Stomach (tissue), 9 donors: ENCODE measurements around the gene DOCK2. TPM values are rescaled to one million over a fixed set of nuclear protein-coding genes. Genes with fewer than 3 reads are reported as not detected.

Experiments used
- DNase-seq, 2 donors: peaks; one replicate each; pipeline versions ENCODE4 v3.0.0 to v3.0.0-alpha.2; 2013 to 2019
- H3K27ac ChIP-seq, 5 donors: fragments of 200-600 bp in 4 of 5; sonication (generic) in 4 of 5; one replicate each; pipeline ENCODE4 v1.5.1; 2013 to 2019; ENCODE audit warnings: mild to moderate bottlenecking in 1 of 5, moderate library complexity in 1 of 5
- H3K27me3 ChIP-seq, 3 donors: fragments of 200-600 bp; sonication (generic); one replicate each; pipeline ENCODE4 v1.5.1; 2017 to 2019; ENCODE audit warnings: mixed run types in 1 of 3
- H3K36me3 ChIP-seq, 4 donors: fragments of 200-600 bp; sonication (generic); 1 replicate in 3 of 4; 2 replicates in 1 of 4; pipeline ENCODE4 v1.5.1; 2016 to 2019
- H3K4me1 ChIP-seq, 4 donors: fragments of 200-600 bp; sonication (generic); one replicate each; pipeline ENCODE4 v1.5.1; 2016 to 2019
- H3K4me3 ChIP-seq, 4 donors: fragments of 200-600 bp; sonication (generic) in 3 of 4; one replicate each; pipeline ENCODE4 v1.5.1; 2016 to 2019; ENCODE audit warnings: mild to moderate bottlenecking in 1 of 4
- H3K9me3 ChIP-seq, 4 donors: fragments of 200-600 bp; sonication (generic); one replicate each; pipeline ENCODE4 v1.5.1; 2016 to 2019
- EP300 ChIP-seq: sonication (generic); formaldehyde crosslinking; IDR thresholded peaks from one replicate; pipeline ENCODE4 v1.6.1; 2017; ENCODE audit warnings: antibody characterized with exemption
- POLR2A ChIP-seq, 4 donors: fragments of 450-650 bp; IDR thresholded peaks; one replicate each; pipeline ENCODE4 v1.6.1; 2016; ENCODE audit warnings: antibody characterized with exemption in 4 of 4, control low read depth in 2 of 4, mild to moderate bottlenecking in 1 of 4, moderate library complexity in 1 of 4
- POLR2AphosphoS5 ChIP-seq, 3 donors: sonication (generic); formaldehyde crosslinking; IDR thresholded peaks; one replicate each; pipeline ENCODE4 v1.6.1; 2016; ENCODE audit warnings: antibody characterized with exemption in 3 of 3
- WGBS, 5 donors: extraction: QIAGEN DNeasy Blood & Tissue Kit in 3 of 5; methylation state at CpG; one replicate each; pipeline versions ENCODE4 v1.1.5 to v1.1.7; 2013 to 2018; 5-methylcytosine and 5-hydroxymethylcytosine counted together
- intact Hi-C: fragments of 100-400 bp; cut with DNase I; formaldehyde crosslinking; loops from one replicate; pipeline ENCODE4 v1.15.1; 2023; ENCODE audit warnings: low total_unique reads
- polyA plus RNA-seq, 3 donors: library from polyadenylated mRNA; stranded (reverse); fragments of 200-250 nt; gene quantifications; one replicate each; pipeline ENCODE4 v1.2.3, GENCODE V29; 2013
- total RNA-seq, 5 donors: library from RNA; depleted of rRNA; stranded (reverse); fragments of >200 nt; gene quantifications; one replicate each; pipeline versions ENCODE4 v1.1.0 to v1.2.3, GENCODE V29; 2014 to 2016
- TF ChIP-seq, protein P1 (sequence below), 7 experiments: fragments of 450-650 bp in 4 of 7; fragments of 200-600 bp in 3 of 7; sonication (generic) in 3 of 7; IDR thresholded peaks; one replicate each; pipeline ENCODE4 v1.5.1; 2016 to 2019; ENCODE audit warnings: antibody characterized with exemption in 7 of 7, control low read depth in 2 of 7, mild to moderate bottlenecking in 1 of 7
- donor health status: healthy with polysubstance abuse.
- donor health status: Bipolar disorder and iron deficiency.
- donor health status: healthy.

DOCK2 gene
- total and polyA plus RNA-seq, 8 donors = 2.1 to 50.2 (median 8.5) TPM

DNA sequence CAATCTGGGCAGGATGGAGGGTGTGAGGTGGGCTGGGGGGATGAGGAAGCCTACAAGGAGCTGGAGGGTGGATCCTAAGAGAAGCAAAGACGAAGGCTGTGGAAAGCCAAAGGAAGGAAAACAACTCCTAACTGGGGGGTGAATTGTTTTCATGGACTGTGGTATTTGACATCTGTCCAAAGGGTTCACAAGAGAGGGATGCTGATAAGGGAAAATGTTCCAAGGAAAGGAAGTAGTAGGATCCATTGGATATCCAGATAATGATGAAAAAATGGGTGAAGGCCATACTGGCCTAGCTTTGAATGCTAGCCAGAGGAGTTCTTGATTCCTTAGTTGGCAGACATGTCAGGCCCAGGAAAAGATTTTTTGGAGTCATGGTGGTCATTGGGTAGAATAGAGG is 416.8 kb downstream of the DOCK2 start:
- WGBS, 5 donors = 73 to 81% (median 76%) methylated on average over 1 of the region's 1 CpG

DNA sequence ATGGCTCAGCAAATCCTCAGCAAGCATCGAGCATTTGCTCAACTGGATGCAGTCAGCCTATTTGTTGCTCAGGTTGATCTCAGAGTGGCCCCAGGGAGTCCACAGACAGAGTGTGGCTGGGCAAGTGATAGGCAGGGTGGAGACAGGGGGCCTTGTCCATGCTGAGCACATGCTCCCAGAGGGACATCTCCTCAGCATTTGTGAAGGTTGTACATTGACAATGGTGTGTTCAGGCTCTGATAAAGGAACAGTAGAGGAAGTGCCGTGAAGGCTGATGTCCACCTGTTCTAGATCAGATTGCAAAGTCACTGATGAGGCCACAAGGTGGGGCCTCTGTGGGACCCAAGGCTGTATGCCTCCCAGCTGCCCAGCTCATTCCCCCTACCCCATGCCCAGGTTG is 418.5 kb downstream of the DOCK2 start:
- WGBS, 5 donors = 76 to 92% (median 83%) methylated on average over 2 of the region's 2 CpGs

More for the DNA sequence above, 416.8 kb downstream of the DOCK2 start:
- H3K9me3 ChIP-seq = peaks cover 0 to 6% (median 2%) of the 10 kb centered on the region in 4 donors
- no peak for DNase-seq
- H3K27me3 ChIP-seq = no peaks in the 10 kb centered on the region
- H3K27ac ChIP-seq = no peak overlapping the region
- H3K36me3 ChIP-seq = peaks cover 0 to 47% (median 9%) of the 10 kb centered on the region in 4 donors
- H3K4me3 ChIP-seq = no peak overlapping the region
- TF ChIP-seq, protein P1, sequence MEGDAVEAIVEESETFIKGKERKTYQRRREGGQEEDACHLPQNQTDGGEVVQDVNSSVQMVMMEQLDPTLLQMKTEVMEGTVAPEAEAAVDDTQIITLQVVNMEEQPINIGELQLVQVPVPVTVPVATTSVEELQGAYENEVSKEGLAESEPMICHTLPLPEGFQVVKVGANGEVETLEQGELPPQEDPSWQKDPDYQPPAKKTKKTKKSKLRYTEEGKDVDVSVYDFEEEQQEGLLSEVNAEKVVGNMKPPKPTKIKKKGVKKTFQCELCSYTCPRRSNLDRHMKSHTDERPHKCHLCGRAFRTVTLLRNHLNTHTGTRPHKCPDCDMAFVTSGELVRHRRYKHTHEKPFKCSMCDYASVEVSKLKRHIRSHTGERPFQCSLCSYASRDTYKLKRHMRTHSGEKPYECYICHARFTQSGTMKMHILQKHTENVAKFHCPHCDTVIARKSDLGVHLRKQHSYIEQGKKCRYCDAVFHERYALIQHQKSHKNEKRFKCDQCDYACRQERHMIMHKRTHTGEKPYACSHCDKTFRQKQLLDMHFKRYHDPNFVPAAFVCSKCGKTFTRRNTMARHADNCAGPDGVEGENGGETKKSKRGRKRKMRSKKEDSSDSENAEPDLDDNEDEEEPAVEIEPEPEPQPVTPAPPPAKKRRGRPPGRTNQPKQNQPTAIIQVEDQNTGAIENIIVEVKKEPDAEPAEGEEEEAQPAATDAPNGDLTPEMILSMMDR (IDR thresholded peaks at IDR 0.05) = no peak
- TF ChIP-seq POLR2AphosphoS5 (IDR thresholded peaks at IDR 0.05) (no peak), EP300 (no peak), POLR2A (IDR thresholded peaks at IDR 0.05) (no peak)
- no peaks in the 10 kb centered on the region for H3K4me1 ChIP-seq
- intact Hi-C loops = no loop called here

DNA sequence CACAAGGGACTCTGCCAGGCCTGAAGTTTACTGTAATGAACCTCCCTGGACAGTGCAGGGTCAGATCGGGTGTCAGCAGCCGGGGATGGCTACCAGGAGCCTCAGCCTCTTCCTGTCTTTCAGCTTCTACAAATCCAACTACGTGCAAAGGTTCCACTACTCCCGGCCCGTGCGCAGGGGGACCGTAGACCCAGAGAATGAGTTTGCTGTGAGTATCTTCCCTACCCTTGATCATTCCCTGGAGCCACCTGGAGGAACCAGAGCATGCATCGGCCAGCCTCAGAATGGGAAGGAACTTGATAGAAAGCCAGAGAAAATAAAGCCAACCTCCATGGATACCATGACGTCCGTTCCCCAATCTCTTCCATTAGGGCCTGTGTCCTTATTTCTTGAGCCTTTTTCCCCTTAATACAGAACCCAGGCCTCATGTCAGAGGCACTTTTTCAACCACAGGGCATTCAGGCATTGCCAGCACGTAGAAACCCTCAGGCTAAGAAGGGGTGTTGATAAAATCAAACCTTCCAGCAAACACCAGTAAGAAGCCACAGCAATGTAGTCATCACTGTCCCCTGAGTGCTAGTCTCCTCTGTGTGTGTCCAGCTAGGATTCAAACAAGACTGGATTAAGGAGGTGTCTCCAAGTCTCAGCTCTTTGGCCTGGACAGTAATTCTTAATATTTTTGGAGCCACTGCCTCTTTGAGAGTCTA is 419.6 kb downstream of the DOCK2 start:
- Histone ChIP-seq H3K4me3 (no peak overlapping the region), H3K36me3 (peaks cover 0 to 33% (median 0%) of the 10 kb centered on the region in 4 donors), H3K27me3 (no peaks in the 10 kb centered on the region), H3K4me1 (no peaks in the 10 kb centered on the region), H3K9me3 (peaks cover 0 to 11% (median 5%) of the 10 kb centered on the region in 4 donors), H3K27ac (no peak overlapping the region)
- no peak for DNase-seq
- WGBS, 5 donors = 83 to 90% (median 87%) methylated on average over 11 of the region's 11 CpGs
- TF ChIP-seq POLR2A (IDR thresholded peaks at IDR 0.05) (no peak), EP300 (no peak), POLR2AphosphoS5 (IDR thresholded peaks at IDR 0.05) (no peak)
- TF ChIP-seq, protein P1 (IDR thresholded peaks at IDR 0.05) = no peak
- intact Hi-C loops = no loop called here

More for the DNA sequence above, 418.5 kb downstream of the DOCK2 start:
- Histone ChIP-seq H3K4me3 (no peak overlapping the region), H3K9me3 (peaks cover 0 to 11% (median 5%) of the 10 kb centered on the region in 4 donors), H3K36me3 (peaks cover 0 to 33% (median 0%) of the 10 kb centered on the region in 4 donors), H3K4me1 (no peaks in the 10 kb centered on the region), H3K27ac (no peak overlapping the region), H3K27me3 (no peaks in the 10 kb centered on the region)
- DNase-seq = no peak
- TF ChIP-seq POLR2AphosphoS5 (IDR thresholded peaks at IDR 0.05) (no peak), POLR2A (IDR thresholded peaks at IDR 0.05) (no peak), EP300 (no peak)
- TF ChIP-seq, protein P1 (IDR thresholded peaks at IDR 0.05) = no peak
- intact Hi-C loops = no loop called here

DNA sequence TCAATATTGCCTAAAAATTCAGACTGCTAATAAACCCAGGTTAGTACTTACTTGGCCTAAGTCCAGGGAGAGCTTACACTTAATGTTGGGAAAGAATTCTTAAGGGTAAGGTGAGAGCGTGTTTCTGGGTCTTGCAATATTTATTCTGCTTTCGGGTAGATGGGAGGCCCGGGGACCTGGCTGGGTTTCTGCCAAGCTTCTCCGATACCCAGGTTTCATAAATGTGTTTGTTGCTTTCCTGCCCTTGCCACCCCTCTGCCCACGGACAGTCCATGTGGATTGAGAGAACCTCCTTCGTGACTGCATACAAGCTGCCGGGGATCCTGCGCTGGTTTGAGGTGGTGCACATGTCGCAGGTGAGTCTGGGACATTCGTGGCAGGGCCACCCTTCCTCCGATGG is 420.2 kb downstream of the DOCK2 start:
- intact Hi-C loops = no loop called here
- TF ChIP-seq POLR2A (IDR thresholded peaks at IDR 0.05) = no peak
- WGBS, 5 donors = 58 to 83% (median 76%) methylated on average over 11 of the region's 11 CpGs

DNA sequence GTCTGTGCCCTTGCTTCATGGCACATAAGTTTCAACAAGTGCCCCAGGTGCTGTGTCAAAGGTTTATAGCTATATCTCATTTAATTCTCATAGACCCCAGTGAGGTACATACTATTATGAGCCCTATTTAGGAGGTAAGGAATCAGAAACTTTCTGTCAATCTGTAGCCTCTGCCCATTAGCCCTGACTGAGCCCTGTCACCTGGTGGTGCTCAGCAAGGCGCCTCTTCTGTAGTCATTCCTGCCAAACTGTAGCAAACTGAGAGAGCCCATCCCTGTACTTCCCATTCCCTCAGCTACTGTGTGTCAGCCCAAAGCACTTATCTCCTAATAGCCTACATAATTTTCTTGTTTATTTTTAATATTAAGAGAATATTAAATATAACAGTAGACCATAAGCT is 422.1 kb downstream of the DOCK2 start:
- WGBS, 5 donors = 33 to 100% (median 83%) methylated on average over 1 of the region's 1 CpG
- intact Hi-C loops = no loop called here
- TF ChIP-seq, protein P1 (IDR thresholded peaks at IDR 0.05) = no peak
- no peak for TF ChIP-seq POLR2A (IDR thresholded peaks at IDR 0.05)
- no peak for TF ChIP-seq EP300
- TF ChIP-seq POLR2AphosphoS5 (IDR thresholded peaks at IDR 0.05) = no peak

More for the DNA sequence above, 420.2 kb downstream of the DOCK2 start:
- H3K9me3 ChIP-seq = peaks cover 0 to 11% (median 5%) of the 10 kb centered on the region in 4 donors
- peaks cover 0 to 33% (median 0%) of the 10 kb centered on the region in 4 donors for H3K36me3 ChIP-seq
- H3K4me3 ChIP-seq = no peak overlapping the region
- no peak overlapping the region for H3K27ac ChIP-seq
- DNase-seq = peak in 1 of 2 donors; percentile 15
- no peaks in the 10 kb centered on the region for H3K4me1 ChIP-seq
- H3K27me3 ChIP-seq = no peaks in the 10 kb centered on the region

More for the DNA sequence above, 422.1 kb downstream of the DOCK2 start:
- Histone ChIP-seq H3K4me1 (no peaks in the 10 kb centered on the region), H3K27me3 (peaks cover 0 to 6% (median 0%) of the 10 kb centered on the region in 3 donors), H3K9me3 (peaks cover 0 to 11% (median 5%) of the 10 kb centered on the region in 4 donors), H3K4me3 (no peak overlapping the region), H3K27ac (no peak overlapping the region), H3K36me3 (peaks cover 0 to 33% (median 0%) of the 10 kb centered on the region in 4 donors)
- no peak for DNase-seq
